Measurements from ENCODE around the gene BCL2L15.
A peak's percentile ranks its signal among the peaks of the same experiment; 100 is the strongest.

BCL2L15 gene

GRCh38 chr1:113934006-113934405 lies 46.6 kb upstream of the BCL2L15 start:
- H3K9me3 ChIP-seq (ENCODE audit: severe bottlenecking) = no peaks in the 10 kb centered on the region
- no peak overlapping the region for H3K4me3 ChIP-seq (ENCODE audit: low read depth, low read length)
- TF ChIP-seq, protein P1, sequence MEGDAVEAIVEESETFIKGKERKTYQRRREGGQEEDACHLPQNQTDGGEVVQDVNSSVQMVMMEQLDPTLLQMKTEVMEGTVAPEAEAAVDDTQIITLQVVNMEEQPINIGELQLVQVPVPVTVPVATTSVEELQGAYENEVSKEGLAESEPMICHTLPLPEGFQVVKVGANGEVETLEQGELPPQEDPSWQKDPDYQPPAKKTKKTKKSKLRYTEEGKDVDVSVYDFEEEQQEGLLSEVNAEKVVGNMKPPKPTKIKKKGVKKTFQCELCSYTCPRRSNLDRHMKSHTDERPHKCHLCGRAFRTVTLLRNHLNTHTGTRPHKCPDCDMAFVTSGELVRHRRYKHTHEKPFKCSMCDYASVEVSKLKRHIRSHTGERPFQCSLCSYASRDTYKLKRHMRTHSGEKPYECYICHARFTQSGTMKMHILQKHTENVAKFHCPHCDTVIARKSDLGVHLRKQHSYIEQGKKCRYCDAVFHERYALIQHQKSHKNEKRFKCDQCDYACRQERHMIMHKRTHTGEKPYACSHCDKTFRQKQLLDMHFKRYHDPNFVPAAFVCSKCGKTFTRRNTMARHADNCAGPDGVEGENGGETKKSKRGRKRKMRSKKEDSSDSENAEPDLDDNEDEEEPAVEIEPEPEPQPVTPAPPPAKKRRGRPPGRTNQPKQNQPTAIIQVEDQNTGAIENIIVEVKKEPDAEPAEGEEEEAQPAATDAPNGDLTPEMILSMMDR (IDR thresholded peaks at IDR 0.05; ENCODE audit: low read depth, low read length) = no peak
- H3K36me3 ChIP-seq = peaks cover 4% of the 10 kb centered on the region; the same call in 1 of the 2 replicates
- H3K27ac ChIP-seq = no peak overlapping the region
- DNase-seq = no peak
- H3K27me3 ChIP-seq (ENCODE audit: insufficient read depth, low read depth, severe bottlenecking) = no peaks in the 10 kb centered on the region

GRCh38 chr1:113931451-113931851 lies 44.1 kb upstream of the BCL2L15 start:
- no peak overlapping the region for H3K4me3 ChIP-seq (ENCODE audit: low read depth, low read length)
- H3K9me3 ChIP-seq (ENCODE audit: severe bottlenecking) = no peaks in the 10 kb centered on the region
- H3K36me3 ChIP-seq = peaks cover 4% of the 10 kb centered on the region; the same call in 1 of the 2 replicates
- no peak overlapping the region for H3K27ac ChIP-seq
- H3K27me3 ChIP-seq (ENCODE audit: insufficient read depth, low read depth, severe bottlenecking) = no peaks in the 10 kb centered on the region
- DNase-seq = no peak
- TF ChIP-seq, protein P1 (IDR thresholded peaks at IDR 0.05; ENCODE audit: low read depth, low read length) = no peak

DNA sequence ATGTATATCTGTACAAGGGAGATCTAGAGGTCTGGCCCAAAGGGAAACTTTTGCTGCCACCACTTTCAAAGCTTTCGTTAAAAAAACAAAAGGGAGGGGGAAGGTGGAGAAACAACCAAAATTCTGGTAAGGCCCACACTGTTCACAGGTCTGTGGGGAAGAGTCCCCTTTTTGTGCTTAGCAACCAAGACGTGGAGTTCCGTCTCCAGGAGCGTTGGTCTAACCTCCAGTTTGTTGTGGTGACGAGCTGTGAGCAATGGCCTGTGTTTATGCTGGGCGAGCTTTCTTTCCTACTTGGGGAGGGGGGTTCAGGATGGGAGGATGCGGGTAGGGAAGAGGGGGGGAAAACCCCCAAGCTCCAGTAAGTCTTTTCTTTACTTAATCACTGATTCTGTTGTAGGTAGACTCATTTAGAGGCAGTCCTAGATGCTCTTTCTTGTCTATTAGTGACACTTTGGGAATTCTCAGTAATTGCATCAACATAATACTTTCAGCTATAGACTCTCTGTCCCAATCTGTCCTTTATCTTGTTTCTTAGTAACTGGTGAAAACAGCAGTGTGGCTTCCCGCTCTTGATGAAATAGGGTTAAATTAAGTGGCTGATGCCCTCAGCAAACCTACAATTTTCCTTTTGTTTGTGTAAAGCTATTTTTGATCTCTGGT lies 43.2 kb upstream of the BCL2L15 start:
- Histone ChIP-seq H3K27me3 (ENCODE audit: insufficient read depth, low read depth, severe bottlenecking) (no peaks in the 10 kb centered on the region), H3K4me3 (ENCODE audit: low read depth, low read length) (peak overlapping the region; percentile 99), H3K27ac (peak overlapping the region; percentile 83), H3K9me3 (ENCODE audit: severe bottlenecking) (no peaks in the 10 kb centered on the region), H3K36me3 (peaks cover 4% of the 10 kb centered on the region; the same call in 1 of the 2 replicates)
- peak; percentile 23 for DNase-seq
- TF ChIP-seq, protein P1 (IDR thresholded peaks at IDR 0.05; ENCODE audit: low read depth, low read length) = no peak

DNA sequence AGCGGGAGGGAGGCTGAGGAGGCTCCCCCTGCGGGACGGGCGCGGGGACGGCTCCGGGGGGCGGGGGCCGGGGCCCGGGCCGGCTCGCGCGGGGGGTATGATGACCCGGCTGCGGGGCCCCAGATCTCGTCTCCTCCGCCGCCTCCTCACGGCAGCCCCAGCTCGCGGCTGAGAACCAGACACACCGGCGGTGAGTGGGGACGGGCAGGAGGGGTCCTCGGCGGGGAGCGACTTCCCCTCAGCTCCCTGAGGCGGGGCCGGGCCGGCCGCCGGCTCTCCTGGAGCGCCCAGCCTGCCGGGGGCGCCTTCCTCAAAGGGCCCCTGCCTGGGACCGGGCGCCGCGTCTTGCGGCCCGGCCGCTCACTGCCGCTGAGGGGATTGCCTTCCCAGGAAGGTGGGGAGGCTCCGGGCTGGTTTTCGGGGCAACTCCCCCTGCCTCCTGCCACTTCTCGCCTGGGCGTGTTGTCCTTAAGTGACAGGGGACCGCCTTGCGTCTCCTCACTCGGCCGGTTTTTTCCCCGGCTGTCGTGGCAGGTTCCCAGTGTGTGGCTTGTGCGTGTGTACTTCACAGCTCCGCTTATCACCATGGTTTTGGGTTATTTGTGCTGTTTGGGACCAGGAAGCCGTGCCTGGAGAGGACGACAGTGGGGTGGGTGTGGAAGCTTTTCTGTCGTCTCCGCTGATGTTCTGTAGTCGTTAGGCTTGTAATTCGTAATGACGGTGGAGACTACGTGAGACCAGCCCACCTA lies 42.5 kb upstream of the BCL2L15 start:
- Histone ChIP-seq H3K27me3 (ENCODE audit: insufficient read depth, low read depth, severe bottlenecking) (no peaks in the 10 kb centered on the region), H3K36me3 (no peaks in the 10 kb centered on the region; the same call in 1 of the 2 replicates), H3K4me3 (ENCODE audit: low read depth, low read length) (peak overlapping the region; percentile 99), H3K9me3 (ENCODE audit: severe bottlenecking) (no peaks in the 10 kb centered on the region), H3K27ac (peak overlapping the region; percentile 83)
- DNase-seq = peak; percentile 39
- TF ChIP-seq, protein P1 (IDR thresholded peaks at IDR 0.05; ENCODE audit: low read depth, low read length) = no peak

DNA sequence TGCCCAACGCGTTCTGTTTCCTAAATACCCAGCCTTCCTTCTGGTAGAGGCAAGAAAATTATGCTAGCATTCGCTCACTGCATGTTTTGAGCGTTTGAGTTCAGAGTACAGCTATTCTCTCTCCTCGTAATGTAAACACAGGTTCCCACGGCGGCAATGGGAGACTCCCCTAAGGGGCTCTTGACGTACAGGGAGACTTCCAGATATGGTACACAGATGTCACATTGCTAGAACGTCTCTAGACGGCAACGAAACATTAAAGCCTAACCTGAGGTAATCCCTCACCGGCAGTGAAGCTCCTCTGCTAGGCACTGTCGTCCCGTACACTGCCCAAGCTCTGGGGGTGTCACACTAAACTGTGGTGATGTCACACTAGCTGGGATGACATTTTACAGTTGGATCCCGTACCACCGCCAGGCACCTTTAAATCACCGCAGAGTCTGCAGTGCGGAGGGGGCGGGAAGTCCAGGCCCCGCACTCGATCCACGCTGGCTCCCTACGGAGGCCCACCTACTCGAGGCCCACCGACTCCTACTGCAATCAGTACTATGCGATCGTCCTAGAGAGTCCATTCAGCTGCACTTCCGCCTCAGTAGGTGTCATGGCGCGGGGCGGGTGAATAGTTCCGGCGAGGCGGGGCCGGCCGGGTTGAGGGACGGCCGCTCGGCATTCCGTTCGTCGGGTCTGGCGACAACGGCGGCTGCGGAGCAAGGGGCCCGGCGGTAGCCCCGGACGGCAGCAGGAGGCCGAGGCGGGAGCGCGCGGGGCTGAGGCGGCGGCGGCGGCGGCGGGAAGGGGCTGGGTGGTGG lies 41.8 kb upstream of the BCL2L15 start, which contains the start of gene HIPK1:
Gene HIPK1, plus strand, starts transcription at position 384 of the 809 bp plus-strand sequence.
- Histone ChIP-seq H3K27ac (peak within 1 kb of the TSS; percentile 83), H3K36me3 (no peaks in the 10 kb centered on the region; the same call in 1 of the 2 replicates), H3K9me3 (ENCODE audit: severe bottlenecking) (no peaks in the 10 kb centered on the region), H3K4me3 (ENCODE audit: low read depth, low read length) (peak within 1 kb of the TSS; percentile 99), H3K27me3 (ENCODE audit: insufficient read depth, low read depth, severe bottlenecking) (no peaks in the 10 kb centered on the region)
- DNase-seq = peak; percentile 94
- TF ChIP-seq, protein P1 (IDR thresholded peaks at IDR 0.05; ENCODE audit: low read depth, low read length) = no peak

Measured in WERI-Rb-1 (cell line).